GM12801 (cell line): Measurements from ENCODE around the gene ARTN.

Experiments used
- TF ChIP-seq, protein P1 (sequence below): IDR thresholded peaks from one replicate; pipeline ENCODE4 v1.5.1; 2011; ENCODE audit warnings: control low read depth; ENCODE audit not compliant: insufficient read length; ENCODE audit errors: extremely low read depth

The ARTN gene

DNA sequence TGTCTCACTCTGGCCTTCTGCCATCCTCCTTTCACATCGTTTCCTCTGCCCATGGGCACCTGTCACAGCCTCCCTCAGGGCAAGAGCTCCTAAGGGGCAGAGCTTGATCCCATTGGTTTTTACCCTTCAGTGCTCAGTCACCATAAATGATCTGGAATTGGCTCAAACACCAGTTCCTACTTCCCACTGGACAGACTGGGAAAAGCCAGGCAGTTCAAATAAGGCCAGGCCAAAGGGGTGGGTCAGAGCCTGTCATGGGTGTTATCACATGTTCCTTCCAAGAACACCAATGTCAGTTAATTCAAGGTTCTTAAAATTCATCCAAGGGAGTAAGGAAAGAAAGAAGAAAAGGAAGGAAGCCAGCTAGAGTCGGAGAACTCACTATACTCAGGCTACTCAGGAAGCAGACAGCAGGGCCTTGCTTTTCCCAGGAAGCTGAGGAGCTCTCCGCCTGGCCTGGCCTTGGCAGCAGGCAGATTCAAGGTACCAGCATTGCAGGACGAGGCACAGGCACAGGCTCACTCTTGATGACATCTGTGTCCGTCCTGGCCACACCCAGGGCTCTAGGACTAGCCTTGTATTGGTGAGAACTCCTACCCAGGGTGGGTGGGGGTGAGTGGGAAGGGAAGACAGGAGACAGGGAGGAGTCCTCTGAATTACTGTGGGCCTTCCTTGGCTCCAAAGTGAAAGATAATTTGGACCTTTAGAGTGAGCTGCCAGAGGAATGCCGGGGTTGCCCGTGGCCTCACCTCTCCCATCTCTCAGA is 32.2 kb upstream of the ARTN start:
- TF ChIP-seq, protein P1, sequence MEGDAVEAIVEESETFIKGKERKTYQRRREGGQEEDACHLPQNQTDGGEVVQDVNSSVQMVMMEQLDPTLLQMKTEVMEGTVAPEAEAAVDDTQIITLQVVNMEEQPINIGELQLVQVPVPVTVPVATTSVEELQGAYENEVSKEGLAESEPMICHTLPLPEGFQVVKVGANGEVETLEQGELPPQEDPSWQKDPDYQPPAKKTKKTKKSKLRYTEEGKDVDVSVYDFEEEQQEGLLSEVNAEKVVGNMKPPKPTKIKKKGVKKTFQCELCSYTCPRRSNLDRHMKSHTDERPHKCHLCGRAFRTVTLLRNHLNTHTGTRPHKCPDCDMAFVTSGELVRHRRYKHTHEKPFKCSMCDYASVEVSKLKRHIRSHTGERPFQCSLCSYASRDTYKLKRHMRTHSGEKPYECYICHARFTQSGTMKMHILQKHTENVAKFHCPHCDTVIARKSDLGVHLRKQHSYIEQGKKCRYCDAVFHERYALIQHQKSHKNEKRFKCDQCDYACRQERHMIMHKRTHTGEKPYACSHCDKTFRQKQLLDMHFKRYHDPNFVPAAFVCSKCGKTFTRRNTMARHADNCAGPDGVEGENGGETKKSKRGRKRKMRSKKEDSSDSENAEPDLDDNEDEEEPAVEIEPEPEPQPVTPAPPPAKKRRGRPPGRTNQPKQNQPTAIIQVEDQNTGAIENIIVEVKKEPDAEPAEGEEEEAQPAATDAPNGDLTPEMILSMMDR, result no peak

DNA sequence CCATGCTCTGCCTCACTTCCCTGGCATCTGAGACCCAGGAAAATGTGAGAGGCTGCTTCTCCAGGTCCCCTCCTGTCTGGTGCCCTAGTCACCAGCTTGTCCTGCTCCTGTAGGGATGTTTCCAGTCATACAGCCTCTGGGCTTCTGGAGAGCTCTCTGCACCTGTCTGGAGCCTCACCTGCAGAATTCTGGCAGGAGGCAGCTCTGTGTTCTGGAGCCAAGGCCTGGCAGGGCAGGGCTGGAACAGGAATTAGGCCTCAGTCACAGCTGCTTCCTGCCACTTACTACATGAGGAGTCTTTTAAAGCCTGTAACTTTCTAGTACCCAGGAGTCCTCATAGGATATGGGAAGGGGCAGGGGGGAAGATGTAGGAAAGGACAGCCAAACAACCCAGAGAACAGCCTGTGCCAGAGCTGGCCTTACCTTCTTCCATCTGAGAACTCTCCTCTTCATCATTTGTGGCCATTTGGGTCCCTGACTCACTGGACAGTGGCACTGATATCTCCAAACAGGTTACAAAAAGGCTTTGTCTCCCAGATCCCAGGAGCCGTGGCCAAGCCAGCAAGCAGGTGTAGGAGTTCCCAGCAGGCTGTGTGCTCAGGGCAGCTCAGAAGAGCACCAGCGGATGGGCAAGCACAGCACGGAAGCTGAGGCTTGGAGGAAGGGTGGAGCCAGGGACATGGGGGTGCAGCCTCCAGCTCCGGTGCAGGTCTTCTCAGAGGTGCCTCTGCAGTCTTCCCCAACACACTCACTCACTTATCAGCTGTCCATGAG is 31.4 kb upstream of the ARTN start:
- TF ChIP-seq, protein P1, result no peak

DNA sequence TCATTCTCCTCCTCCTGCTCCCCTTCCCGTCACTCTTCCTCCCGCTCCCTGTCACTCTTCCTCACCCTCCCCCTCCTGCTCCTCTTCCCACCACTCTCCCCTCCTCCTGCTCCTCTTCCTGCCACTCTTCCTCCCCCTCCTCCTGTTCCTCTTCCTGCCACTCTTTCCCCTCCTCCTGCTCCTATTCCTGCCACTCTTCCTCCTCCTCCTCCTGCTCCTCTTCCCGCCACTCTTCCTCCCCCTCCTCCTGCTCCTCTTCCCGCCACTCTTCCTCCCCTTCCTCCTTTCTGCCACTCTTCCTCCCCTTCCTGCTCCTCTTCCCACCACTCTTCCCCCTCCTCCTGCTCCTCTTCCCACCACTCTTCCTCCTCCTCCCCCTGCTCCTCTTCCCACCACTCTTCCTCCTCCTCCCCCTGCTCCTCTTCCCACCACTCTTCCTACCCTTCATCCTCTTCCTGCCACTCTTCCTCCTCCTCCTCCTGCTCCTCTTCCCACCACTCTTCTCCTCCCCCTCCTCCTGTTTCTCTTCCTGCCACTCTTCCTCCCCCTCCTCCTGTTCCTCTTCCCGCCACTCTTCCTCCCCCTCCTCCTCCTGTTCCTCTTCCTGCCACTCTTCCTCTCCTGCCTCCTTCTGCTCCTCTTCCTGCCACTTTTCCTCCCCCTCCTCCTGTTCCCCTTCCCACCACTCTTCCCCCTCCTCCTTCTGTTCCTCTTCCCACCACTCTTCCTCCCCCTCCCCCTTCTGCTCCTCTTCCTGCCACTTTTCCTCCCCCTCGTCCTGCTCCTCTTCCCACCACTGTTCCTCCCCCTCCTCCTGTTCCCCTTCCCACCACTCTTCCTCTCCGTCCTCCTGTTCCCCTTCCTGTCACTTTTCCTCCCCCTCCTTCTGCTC is 28.7 kb upstream of the ARTN start:
- TF ChIP-seq, protein P1, result no peak

DNA sequence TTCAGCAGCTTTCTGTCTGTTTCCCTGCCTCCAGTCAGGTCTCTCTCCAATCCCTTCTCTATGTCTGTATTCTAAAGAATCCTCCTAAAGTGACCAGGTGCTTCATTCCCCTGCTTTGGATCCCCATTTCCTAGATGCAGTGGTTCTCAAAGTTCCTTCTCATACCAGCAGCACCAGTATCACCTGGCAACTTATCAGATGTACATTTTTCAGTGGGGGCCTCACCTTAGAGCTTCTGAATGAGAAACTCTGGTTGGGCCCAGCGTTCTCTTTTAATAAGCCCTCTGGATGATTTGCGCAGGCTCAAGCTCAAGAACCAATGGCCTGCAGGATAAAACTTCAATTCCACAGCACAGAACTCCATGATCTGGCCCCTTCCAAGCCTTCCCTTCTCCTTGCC is 25.4 kb upstream of the ARTN start:
- TF ChIP-seq, protein P1, result no peak

DNA sequence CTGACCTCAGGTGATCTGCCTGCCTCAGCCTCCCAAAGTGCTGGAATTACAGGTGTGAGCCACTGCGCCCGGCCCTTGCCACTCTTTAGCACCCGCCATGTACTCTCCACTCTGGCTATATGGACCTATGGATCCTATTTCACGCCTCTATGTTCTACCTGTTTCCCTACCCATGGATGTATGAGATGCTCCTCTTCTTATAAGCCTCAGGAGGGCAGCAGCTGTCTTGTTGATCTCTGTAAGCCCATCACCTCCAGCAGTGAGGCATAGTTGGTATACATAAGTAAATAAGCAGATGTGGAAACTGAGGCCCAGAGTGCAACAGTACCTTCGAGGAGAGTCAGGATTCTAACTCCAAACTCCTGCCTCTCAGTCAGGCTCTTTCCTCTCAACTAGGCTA is 24.7 kb upstream of the ARTN start:
- TF ChIP-seq, protein P1, result no peak

DNA sequence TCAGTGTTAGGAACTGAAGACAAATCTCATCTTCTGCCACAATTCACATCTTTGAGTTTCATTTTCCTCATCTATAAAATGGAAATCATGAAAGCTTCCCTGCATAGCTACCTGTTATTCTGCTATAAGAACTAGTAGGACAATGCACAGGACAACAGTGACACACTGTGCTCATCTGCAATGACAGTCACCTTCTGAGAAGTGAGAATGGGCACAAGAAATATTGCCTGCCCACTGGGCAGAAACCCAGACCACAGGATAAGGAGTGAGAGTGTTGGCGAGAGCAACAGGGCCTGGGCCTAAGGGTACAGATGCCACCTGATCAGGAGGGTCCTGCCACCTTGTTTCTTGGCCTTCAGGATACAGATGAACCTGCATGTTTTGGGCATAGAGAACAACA is 23.3 kb upstream of the ARTN start:
- TF ChIP-seq, protein P1, result no peak

DNA sequence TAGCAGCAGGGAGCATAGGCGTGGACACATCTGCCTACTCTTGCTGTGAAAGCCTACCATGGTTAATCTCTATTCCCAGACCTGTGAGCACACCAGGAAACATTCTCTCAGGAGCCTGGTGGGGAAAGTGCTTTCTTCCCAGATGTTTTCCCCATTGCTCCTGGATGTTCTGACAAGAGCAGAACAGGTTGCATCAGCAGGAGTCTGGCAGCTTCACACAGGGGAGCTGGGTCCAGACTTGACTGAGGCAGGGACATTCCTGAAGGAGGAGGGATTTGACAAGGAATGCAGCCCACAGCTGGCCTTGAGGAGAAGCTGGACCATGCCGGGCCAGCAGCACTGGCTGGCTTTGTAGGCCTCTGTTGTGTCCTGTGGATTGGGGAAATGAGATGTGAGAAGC is 21.0 kb upstream of the ARTN start:
- TF ChIP-seq, protein P1, result no peak
